ENCODE data around the gene ABHD10.
A peak's percentile ranks its signal among the peaks of the same experiment; 100 is the strongest.

Gene ABHD10

GRCh38 chr3:112000367-112000771 is 21.5 kb downstream of the ABHD10 start:
- DNase-seq (ENCODE audit: low read depth in 1 of 2, low spot score in 1 of 2): no peak

- no peak for DNase-seq (ENCODE audit: low read depth in 1 of 2, low spot score in 1 of 2)
Observed at GRCh38 chr3:112000966-112001365, 22.1 kb downstream of the ABHD10 start.

GRCh38 chr3:112001526-112001925 is 22.7 kb downstream of the ABHD10 start:
- no peak for DNase-seq (ENCODE audit: low read depth in 1 of 2, low spot score in 1 of 2)

- peak in 1 of 2 donors; percentile 23 for DNase-seq (ENCODE audit: low read depth in 1 of 2, low spot score in 1 of 2)
Observed at GRCh38 chr3:112002096-112002971, 23.5 kb downstream of the ABHD10 start.

- no peak for DNase-seq (ENCODE audit: low read depth in 1 of 2, low spot score in 1 of 2)
Observed at GRCh38 chr3:112003321-112004080, 24.7 kb downstream of the ABHD10 start.

- no peak for DNase-seq (ENCODE audit: low read depth in 1 of 2, low spot score in 1 of 2)
Observed at GRCh38 chr3:112004187-112004586, 25.4 kb downstream of the ABHD10 start.

- no peak for DNase-seq (ENCODE audit: low read depth in 1 of 2, low spot score in 1 of 2)
Observed at GRCh38 chr3:112004669-112005068, 25.8 kb downstream of the ABHD10 start.

GRCh38 chr3:112005091-112005672 is 26.4 kb downstream of the ABHD10 start:
- no peak for DNase-seq (ENCODE audit: low read depth in 1 of 2, low spot score in 1 of 2)

DNA sequence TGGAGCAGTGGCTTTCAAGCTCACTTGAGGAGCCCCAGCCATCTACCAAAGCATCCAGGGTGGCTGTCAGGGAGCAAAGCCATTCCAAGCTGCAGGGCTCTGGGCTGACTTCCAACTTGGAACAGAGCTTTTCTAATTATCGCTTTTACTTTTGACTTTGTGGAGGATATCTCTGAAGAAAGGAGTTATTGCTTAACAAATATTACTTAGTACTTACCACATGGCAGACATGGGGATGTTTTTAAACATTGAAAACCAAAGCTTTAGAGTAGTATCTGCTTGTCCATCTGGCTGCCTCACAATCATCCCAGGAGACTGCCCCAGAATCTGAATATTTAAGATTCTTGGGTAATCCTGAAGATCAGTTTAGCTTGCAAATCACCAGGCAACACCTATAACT is 28.8 kb downstream of the ABHD10 start:
- no peak for DNase-seq (ENCODE audit: low read depth in 1 of 2, low spot score in 1 of 2)

GRCh38 chr3:112009670-112010069 is 30.8 kb downstream of the ABHD10 start:
- DNase-seq (ENCODE audit: low read depth in 1 of 2, low spot score in 1 of 2): no peak

DNA sequence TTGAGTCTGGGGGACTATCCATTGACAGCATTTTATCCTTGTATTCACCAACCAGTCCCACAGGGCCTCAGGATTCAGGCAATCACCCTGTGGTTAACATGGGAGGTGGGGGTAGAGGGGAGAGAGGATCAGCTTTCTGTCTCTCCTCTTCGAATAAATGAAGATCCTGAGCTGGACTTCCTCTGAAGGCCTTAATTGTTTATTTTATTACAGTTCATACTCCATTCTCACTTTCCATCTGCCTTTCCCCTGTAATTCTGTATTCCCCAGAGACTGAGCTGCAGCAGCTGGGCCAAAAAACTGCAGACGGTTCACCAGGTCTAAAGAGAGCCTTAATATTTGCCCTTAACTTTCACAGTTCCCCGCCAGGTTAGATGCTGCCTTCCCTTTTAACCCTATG is 31.8 kb downstream of the ABHD10 start:
- no peak for DNase-seq (ENCODE audit: low read depth in 1 of 2, low spot score in 1 of 2)

- no peak for DNase-seq (ENCODE audit: low read depth in 1 of 2, low spot score in 1 of 2)
Observed at GRCh38 chr3:112011376-112011940, 32.6 kb downstream of the ABHD10 start.

- no peak for DNase-seq (ENCODE audit: low read depth in 1 of 2, low spot score in 1 of 2)
Observed at GRCh38 chr3:112012205-112012992, 33.6 kb downstream of the ABHD10 start.

DNA sequence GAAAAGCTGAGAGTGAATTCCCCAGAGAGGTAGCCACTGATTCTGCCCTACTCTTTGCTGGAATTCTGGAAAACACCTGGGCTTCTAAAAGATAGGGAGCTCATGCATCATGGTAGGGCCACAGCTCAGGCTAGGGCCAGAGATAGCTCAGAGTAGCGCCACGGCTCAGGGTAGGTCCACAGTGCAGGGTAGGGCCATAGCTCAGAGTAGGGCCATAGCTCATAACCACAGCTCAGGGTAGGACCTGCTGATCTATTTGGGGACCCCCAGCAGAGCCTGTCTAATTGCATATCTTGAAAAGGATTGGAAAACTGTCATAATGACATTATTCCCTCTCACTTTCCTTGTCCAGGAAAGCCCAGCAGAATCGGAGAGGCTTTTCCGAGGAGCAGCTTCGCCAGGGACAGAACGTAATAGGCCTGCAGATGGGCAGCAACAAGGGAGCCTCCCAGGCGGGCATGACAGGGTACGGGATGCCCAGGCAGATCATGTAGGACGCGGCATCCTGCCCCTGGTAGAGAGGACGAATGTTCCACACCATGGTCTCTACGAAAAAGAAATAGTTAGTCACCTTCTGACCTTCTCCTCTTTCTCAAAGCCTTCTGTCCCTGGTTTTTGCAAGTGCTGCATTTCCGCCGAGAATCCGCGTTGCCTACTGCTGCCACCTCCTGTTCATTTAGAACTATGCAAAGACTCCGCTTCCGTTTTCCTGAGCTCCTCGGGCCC is 34.4 kb downstream of the ABHD10 start:
- peak in 1 of 2 donors; percentile 31 for DNase-seq (ENCODE audit: low read depth in 1 of 2, low spot score in 1 of 2)

DNA sequence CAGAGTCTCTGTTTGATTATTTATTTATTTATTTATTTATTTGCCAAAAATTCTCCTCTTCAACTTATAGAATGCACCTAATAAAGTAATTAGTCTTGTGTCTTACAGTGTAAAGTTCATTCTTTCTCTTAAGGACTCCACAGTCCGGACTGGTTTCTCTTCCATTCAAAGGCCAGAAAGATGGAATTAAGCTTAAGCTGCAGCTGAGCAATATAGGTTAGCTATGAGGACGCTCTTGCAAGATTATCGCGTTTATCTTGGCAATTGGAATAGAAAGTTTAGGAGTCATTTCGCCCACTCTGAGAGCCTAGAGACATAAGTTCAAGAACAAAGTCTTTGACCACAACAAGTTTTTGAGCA is 34.9 kb downstream of the ABHD10 start:
- DNase-seq (ENCODE audit: low read depth in 1 of 2, low spot score in 1 of 2): no peak

- DNase-seq (ENCODE audit: low read depth in 1 of 2, low spot score in 1 of 2): no peak
Observed at GRCh38 chr3:112017091-112017490, 38.3 kb downstream of the ABHD10 start.

DNA sequence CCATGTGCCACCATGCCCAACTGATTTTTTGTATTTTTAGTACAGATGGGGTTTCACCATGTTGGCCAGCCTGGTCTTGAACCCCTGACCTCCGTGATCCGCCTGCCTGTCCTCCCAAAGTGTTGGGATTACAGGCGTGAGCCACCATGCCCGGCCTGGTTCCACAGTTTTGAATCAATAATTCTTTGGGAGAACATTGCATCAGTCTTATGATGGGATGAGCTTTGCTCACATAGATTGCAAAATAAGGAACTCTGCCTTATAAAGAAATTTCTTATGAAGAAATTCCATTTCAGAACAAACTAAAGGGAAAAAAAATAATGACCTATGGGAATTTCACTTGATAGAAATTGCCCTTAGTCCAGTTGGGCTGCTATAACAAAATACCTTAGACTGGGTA is 39.9 kb downstream of the ABHD10 start:
- DNase-seq (ENCODE audit: low read depth in 1 of 2, low spot score in 1 of 2): no peak

DNA sequence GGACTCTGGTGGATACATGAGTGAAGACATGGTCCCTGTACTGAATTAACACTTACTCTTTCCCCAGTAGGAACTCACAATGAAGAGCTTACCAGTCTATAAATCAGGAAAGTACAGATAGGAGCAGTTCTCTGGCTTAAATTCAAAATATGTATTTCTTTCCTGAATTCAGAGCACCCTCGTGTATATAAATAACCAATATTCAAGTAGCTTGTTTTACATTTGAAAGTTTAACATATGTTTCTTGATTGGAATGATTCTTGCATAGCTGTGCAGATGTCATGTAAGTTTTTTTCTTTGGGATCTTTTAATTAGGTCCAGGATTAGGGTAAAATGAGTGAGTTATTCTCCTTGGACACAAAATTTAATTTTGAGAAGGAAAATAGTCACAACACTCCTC is 40.9 kb downstream of the ABHD10 start:
- DNase-seq (ENCODE audit: low read depth in 1 of 2, low spot score in 1 of 2): no peak

GRCh38 chr3:112020674-112021085 is 41.9 kb downstream of the ABHD10 start:
- DNase-seq (ENCODE audit: low read depth in 1 of 2, low spot score in 1 of 2): no peak

- no peak for DNase-seq (ENCODE audit: low read depth in 1 of 2, low spot score in 1 of 2)
Observed at GRCh38 chr3:112027142-112027541, 48.3 kb downstream of the ABHD10 start.

Measured in activated T-helper 1 cell treated with anti-CD3 and anti-CD28 coated beads, Interleukin-2, amount 50 U/mL, for 16 hours (primary cell).